HUES6 (cell line): ENCODE results near the gene ATP1A4.

Source experiments
- H3K27ac ChIP-seq: 2 replicates; pipeline ENCODE4 v1.7.0; 2013; ENCODE audit warnings: low read depth, mild to moderate bottlenecking, low read length, inconsistent platforms
- H3K27me3 ChIP-seq: 2 replicates; pipeline ENCODE4 v1.6.1; 2013; ENCODE audit warnings: low read length; ENCODE audit not compliant: control insufficient read depth, insufficient read depth
- H3K36me3 ChIP-seq: 2 replicates; pipeline ENCODE4 v1.6.1; 2013; ENCODE audit warnings: low read length; ENCODE audit not compliant: control insufficient read depth, insufficient read depth
- H3K4me1 ChIP-seq: 2 replicates; pipeline ENCODE4 v1.6.1; 2013; ENCODE audit warnings: low read length; ENCODE audit not compliant: control insufficient read depth, insufficient read depth
- H3K4me3 ChIP-seq: 2 replicates; pipeline ENCODE4 v1.5.1; 2013; ENCODE audit warnings: low read depth, low read length
- H3K9ac ChIP-seq: one replicate; pipeline ENCODE4 v1.6.1; 2013; ENCODE audit warnings: mild to moderate bottlenecking, low read length
- H3K9me3 ChIP-seq: 2 replicates; pipeline ENCODE4 v1.6.1; 2013; ENCODE audit warnings: low read depth, low read length; ENCODE audit not compliant: control insufficient read depth, insufficient read depth

ATP1A4 gene

GRCh38 chr1:160131803-160132565 is 19.4 kb upstream of the ATP1A4 start:
- Histone ChIP-seq H3K9me3 (no peaks in the 10 kb centered on the region), H3K36me3 (peaks cover 75% of the 10 kb centered on the region), H3K27ac (no peak overlapping the region), H3K9ac (no peak overlapping the region), H3K27me3 (no peaks in the 10 kb centered on the region), H3K4me1 (no peaks in the 10 kb centered on the region), H3K4me3 (no peak overlapping the region)

GRCh38 chr1:160133990-160134770 is 17.2 kb upstream of the ATP1A4 start:
- Histone ChIP-seq H3K4me3 (no peak overlapping the region), H3K27me3 (no peaks in the 10 kb centered on the region), H3K9me3 (no peaks in the 10 kb centered on the region), H3K36me3 (peaks cover 65% of the 10 kb centered on the region), H3K9ac (no peak overlapping the region), H3K4me1 (no peaks in the 10 kb centered on the region), H3K27ac (no peak overlapping the region)

- no peak overlapping the region for H3K9ac ChIP-seq
- peaks cover 65% of the 10 kb centered on the region for H3K36me3 ChIP-seq
- H3K9me3 ChIP-seq, result no peaks in the 10 kb centered on the region
- H3K4me3 ChIP-seq, result no peak overlapping the region
- no peaks in the 10 kb centered on the region for H3K27me3 ChIP-seq
- H3K27ac ChIP-seq, result no peak overlapping the region
- H3K4me1 ChIP-seq, result no peaks in the 10 kb centered on the region
Observed at GRCh38 chr1:160134791-160135572, 16.4 kb upstream of the ATP1A4 start.

GRCh38 chr1:160136121-160136925 is 15.1 kb upstream of the ATP1A4 start:
- peaks cover 61% of the 10 kb centered on the region for H3K36me3 ChIP-seq
- no peak overlapping the region for H3K9ac ChIP-seq
- H3K27me3 ChIP-seq, result no peaks in the 10 kb centered on the region
- H3K9me3 ChIP-seq, result no peaks in the 10 kb centered on the region
- no peak overlapping the region for H3K4me3 ChIP-seq
- no peak overlapping the region for H3K27ac ChIP-seq
- no peaks in the 10 kb centered on the region for H3K4me1 ChIP-seq

GRCh38 chr1:160136926-160137200 is 14.5 kb upstream of the ATP1A4 start:
- Histone ChIP-seq H3K4me3 (no peak overlapping the region), H3K36me3 (peaks cover 64% of the 10 kb centered on the region), H3K27me3 (no peaks in the 10 kb centered on the region), H3K9me3 (no peaks in the 10 kb centered on the region), H3K4me1 (no peaks in the 10 kb centered on the region), H3K9ac (no peak overlapping the region), H3K27ac (no peak overlapping the region)

- Histone ChIP-seq H3K4me3 (no peak overlapping the region), H3K4me1 (no peaks in the 10 kb centered on the region), H3K9me3 (no peaks in the 10 kb centered on the region), H3K36me3 (peaks cover 67% of the 10 kb centered on the region), H3K27ac (no peak overlapping the region), H3K27me3 (no peaks in the 10 kb centered on the region), H3K9ac (no peak overlapping the region)
Observed at GRCh38 chr1:160137216-160137862, 14.1 kb upstream of the ATP1A4 start.

GRCh38 chr1:160139840-160140239 is 11.6 kb upstream of the ATP1A4 start:
- H3K27ac ChIP-seq, result no peak overlapping the region
- H3K9ac ChIP-seq, result no peak overlapping the region
- peaks cover under 1% of the 10 kb centered on the region; the same call in 1 of the 2 replicates for H3K4me1 ChIP-seq
- H3K4me3 ChIP-seq, result no peak overlapping the region
- H3K27me3 ChIP-seq, result no peaks in the 10 kb centered on the region
- no peaks in the 10 kb centered on the region for H3K9me3 ChIP-seq
- H3K36me3 ChIP-seq, result peaks cover 56% of the 10 kb centered on the region

- Histone ChIP-seq H3K27me3 (no peaks in the 10 kb centered on the region), H3K4me3 (no peak overlapping the region), H3K4me1 (peaks cover 4% of the 10 kb centered on the region; the same call in 1 of the 2 replicates), H3K27ac (no peak overlapping the region), H3K36me3 (peaks cover 27% of the 10 kb centered on the region), H3K9ac (no peak overlapping the region), H3K9me3 (no peaks in the 10 kb centered on the region)
Observed at GRCh38 chr1:160143695-160144094, 7.7 kb upstream of the ATP1A4 start.

- Histone ChIP-seq H3K4me3 (no peak overlapping the region), H3K27ac (no peak overlapping the region), H3K9me3 (no peaks in the 10 kb centered on the region), H3K27me3 (no peaks in the 10 kb centered on the region), H3K4me1 (peaks cover 4% of the 10 kb centered on the region; the same call in 1 of the 2 replicates), H3K9ac (no peak overlapping the region), H3K36me3 (peaks cover 18% of the 10 kb centered on the region)
Observed at GRCh38 chr1:160144921-160145320, 6.5 kb upstream of the ATP1A4 start.

- Histone ChIP-seq H3K4me3 (no peak overlapping the region), H3K36me3 (peaks cover 10% of the 10 kb centered on the region; the same call in 1 of the 2 replicates), H3K4me1 (peaks cover 4% of the 10 kb centered on the region; the same call in 1 of the 2 replicates), H3K9ac (no peak overlapping the region), H3K27ac (no peak overlapping the region), H3K9me3 (no peaks in the 10 kb centered on the region), H3K27me3 (no peaks in the 10 kb centered on the region)
Observed at GRCh38 chr1:160146107-160146506, 5.3 kb upstream of the ATP1A4 start.
